ENCODE data around the gene KLF13.
"Not testable (repeated sequence)": the region's sequence is repeated elsewhere in the genome, so short reads cannot be mapped to it uniquely, and the experiment has no call there.

The KLF13 gene

GRCh38 chr15:31352339-31352751, 25.7 kb downstream of the KLF13 start:
- H3K4me3 ChIP-seq (ENCODE audit: low read depth in 1 of 2, low read length in 2 of 2): peak overlapping the region in 1 of 2 donors; percentile 28
- H3K27ac ChIP-seq (ENCODE audit: low read length): peak overlapping the region; percentile 61
- peaks cover 50 to 63% of the 10 kb centered on the region in 2 donors for H3K4me1 ChIP-seq (ENCODE audit: control insufficient read depth in 1 of 2, insufficient read depth in 2 of 2, low read length in 2 of 2)
- H3K27me3 ChIP-seq (ENCODE audit: low read depth, low read length): no peaks in the 10 kb centered on the region
- H3K9me3 ChIP-seq (ENCODE audit: control insufficient read depth in 1 of 2, low read length in 2 of 2): no peaks in the 10 kb centered on the region
- peaks cover 6 to 8% of the 10 kb centered on the region in 2 donors for H3K36me3 ChIP-seq (ENCODE audit: control insufficient read depth in 1 of 2, insufficient read depth in 2 of 2, low read length in 2 of 2)

GRCh38 chr15:31352911-31353811, 26.5 kb downstream of the KLF13 start:
- H3K27me3 ChIP-seq (ENCODE audit: low read depth, low read length): no peaks in the 10 kb centered on the region
- peak overlapping the region; percentile 61 for H3K27ac ChIP-seq (ENCODE audit: low read length)
- H3K36me3 ChIP-seq (ENCODE audit: control insufficient read depth in 1 of 2, insufficient read depth in 2 of 2, low read length in 2 of 2): peaks cover 4 to 6% of the 10 kb centered on the region in 2 donors
- H3K4me3 ChIP-seq (ENCODE audit: low read depth in 1 of 2, low read length in 2 of 2): peak overlapping the region; percentile 28 to 37
- no peaks in the 10 kb centered on the region for H3K9me3 ChIP-seq (ENCODE audit: control insufficient read depth in 1 of 2, low read length in 2 of 2)
- H3K4me1 ChIP-seq (ENCODE audit: control insufficient read depth in 1 of 2, insufficient read depth in 2 of 2, low read length in 2 of 2): peaks cover 52 to 71% of the 10 kb centered on the region in 2 donors

- Histone ChIP-seq H3K4me3 (ENCODE audit: low read depth in 1 of 2, low read length in 2 of 2) (peak overlapping the region in 1 of 2 donors; percentile 37), H3K4me1 (ENCODE audit: control insufficient read depth in 1 of 2, insufficient read depth in 2 of 2, low read length in 2 of 2) (peaks cover 52 to 78% of the 10 kb centered on the region in 2 donors)
These were observed 27.3 kb downstream of the KLF13 start for GRCh38 chr15:31353931-31354330.

GRCh38 chr15:31356097-31356496, 29.5 kb downstream of the KLF13 start:
- H3K4me3 ChIP-seq (ENCODE audit: low read depth in 1 of 2, low read length in 2 of 2); H3K36me3 ChIP-seq (ENCODE audit: control insufficient read depth in 1 of 2, insufficient read depth in 2 of 2, low read length in 2 of 2); H3K9me3 ChIP-seq (ENCODE audit: control insufficient read depth in 1 of 2, low read length in 2 of 2); H3K27ac ChIP-seq (ENCODE audit: low read length); H3K27me3 ChIP-seq (ENCODE audit: low read depth, low read length): not testable (repeated sequence)
- H3K4me1 ChIP-seq (ENCODE audit: control insufficient read depth in 1 of 2, insufficient read depth in 2 of 2, low read length in 2 of 2): peaks cover 62 to 91% of the 10 kb centered on the region in 2 donors

More at GRCh38 chr15:31353931-31354330, 27.3 kb downstream of the KLF13 start:
- peak overlapping the region; percentile 61 for H3K27ac ChIP-seq (ENCODE audit: low read length)
- H3K36me3 ChIP-seq (ENCODE audit: control insufficient read depth in 1 of 2, insufficient read depth in 2 of 2, low read length in 2 of 2): peaks cover 0 to 6% of the 10 kb centered on the region in 2 donors
- H3K27me3 ChIP-seq (ENCODE audit: low read depth, low read length): no peaks in the 10 kb centered on the region
- no peaks in the 10 kb centered on the region for H3K9me3 ChIP-seq (ENCODE audit: control insufficient read depth in 1 of 2, low read length in 2 of 2)

GRCh38 chr15:31357148-31357547, 30.5 kb downstream of the KLF13 start:
- Histone ChIP-seq H3K36me3 (ENCODE audit: control insufficient read depth in 1 of 2, insufficient read depth in 2 of 2, low read length in 2 of 2) (peaks cover 0 to 6% of the 10 kb centered on the region in 2 donors), H3K9me3 (ENCODE audit: control insufficient read depth in 1 of 2, low read length in 2 of 2) (no peaks in the 10 kb centered on the region), H3K27ac (ENCODE audit: low read length) (no peak overlapping the region), H3K27me3 (ENCODE audit: low read depth, low read length) (no peaks in the 10 kb centered on the region), H3K4me3 (ENCODE audit: low read depth in 1 of 2, low read length in 2 of 2) (no peak overlapping the region), H3K4me1 (ENCODE audit: control insufficient read depth in 1 of 2, insufficient read depth in 2 of 2, low read length in 2 of 2) (peaks cover 71 to 93% of the 10 kb centered on the region in 2 donors)

GRCh38 chr15:31358163-31358562, 31.5 kb downstream of the KLF13 start:
- no peak overlapping the region for H3K27ac ChIP-seq (ENCODE audit: low read length)
- peaks cover 67 to 85% of the 10 kb centered on the region in 2 donors for H3K4me1 ChIP-seq (ENCODE audit: control insufficient read depth in 1 of 2, insufficient read depth in 2 of 2, low read length in 2 of 2)

GRCh38 chr15:31358957-31359701, 32.5 kb downstream of the KLF13 start:
- Histone ChIP-seq H3K27me3 (ENCODE audit: low read depth, low read length) (no peaks in the 10 kb centered on the region), H3K4me1 (ENCODE audit: control insufficient read depth in 1 of 2, insufficient read depth in 2 of 2, low read length in 2 of 2) (peaks cover 57 to 76% of the 10 kb centered on the region in 2 donors), H3K9me3 (ENCODE audit: control insufficient read depth in 1 of 2, low read length in 2 of 2) (no peaks in the 10 kb centered on the region), H3K36me3 (ENCODE audit: control insufficient read depth in 1 of 2, insufficient read depth in 2 of 2, low read length in 2 of 2) (peaks cover 0 to 6% of the 10 kb centered on the region in 2 donors), H3K27ac (ENCODE audit: low read length) (peak overlapping the region; percentile 79), H3K4me3 (ENCODE audit: low read depth in 1 of 2, low read length in 2 of 2) (no peak overlapping the region)

More at GRCh38 chr15:31358163-31358562, 31.5 kb downstream of the KLF13 start:
- Histone ChIP-seq H3K36me3 (ENCODE audit: control insufficient read depth in 1 of 2, insufficient read depth in 2 of 2, low read length in 2 of 2) (peaks cover 0 to 6% of the 10 kb centered on the region in 2 donors), H3K27me3 (ENCODE audit: low read depth, low read length) (no peaks in the 10 kb centered on the region), H3K4me3 (ENCODE audit: low read depth in 1 of 2, low read length in 2 of 2) (no peak overlapping the region), H3K9me3 (ENCODE audit: control insufficient read depth in 1 of 2, low read length in 2 of 2) (no peaks in the 10 kb centered on the region)

- no peaks in the 10 kb centered on the region for H3K27me3 ChIP-seq (ENCODE audit: low read depth, low read length)
- H3K9me3 ChIP-seq (ENCODE audit: control insufficient read depth in 1 of 2, low read length in 2 of 2): no peaks in the 10 kb centered on the region
- peak overlapping the region; percentile 79 for H3K27ac ChIP-seq (ENCODE audit: low read length)
- H3K36me3 ChIP-seq (ENCODE audit: control insufficient read depth in 1 of 2, insufficient read depth in 2 of 2, low read length in 2 of 2): peaks cover 0 to 6% of the 10 kb centered on the region in 2 donors
- peaks cover 53 to 71% of the 10 kb centered on the region in 2 donors for H3K4me1 ChIP-seq (ENCODE audit: control insufficient read depth in 1 of 2, insufficient read depth in 2 of 2, low read length in 2 of 2)
- no peak overlapping the region for H3K4me3 ChIP-seq (ENCODE audit: low read depth in 1 of 2, low read length in 2 of 2)
These were observed 33.1 kb downstream of the KLF13 start for GRCh38 chr15:31359702-31360111.

- H3K4me1 ChIP-seq (ENCODE audit: control insufficient read depth in 1 of 2, insufficient read depth in 2 of 2, low read length in 2 of 2): peaks cover 53 to 74% of the 10 kb centered on the region in 2 donors
- peak overlapping the region; percentile 79 for H3K27ac ChIP-seq (ENCODE audit: low read length)
- no peaks in the 10 kb centered on the region for H3K27me3 ChIP-seq (ENCODE audit: low read depth, low read length)
These were observed 33.5 kb downstream of the KLF13 start for GRCh38 chr15:31360158-31360561.

GRCh38 chr15:31360843-31361763, 34.5 kb downstream of the KLF13 start:
- H3K9me3 ChIP-seq (ENCODE audit: control insufficient read depth in 1 of 2, low read length in 2 of 2): no peaks in the 10 kb centered on the region
- H3K36me3 ChIP-seq (ENCODE audit: control insufficient read depth in 1 of 2, insufficient read depth in 2 of 2, low read length in 2 of 2): no peaks in the 10 kb centered on the region
- H3K27me3 ChIP-seq (ENCODE audit: low read depth, low read length): no peaks in the 10 kb centered on the region
- no peak overlapping the region for H3K4me3 ChIP-seq (ENCODE audit: low read depth in 1 of 2, low read length in 2 of 2)
- H3K4me1 ChIP-seq (ENCODE audit: control insufficient read depth in 1 of 2, insufficient read depth in 2 of 2, low read length in 2 of 2): peaks cover 46 to 70% of the 10 kb centered on the region in 2 donors
- peak overlapping the region; percentile 79 for H3K27ac ChIP-seq (ENCODE audit: low read length)

More at GRCh38 chr15:31360158-31360561, 33.5 kb downstream of the KLF13 start:
- Histone ChIP-seq H3K4me3 (ENCODE audit: low read depth in 1 of 2, low read length in 2 of 2) (no peak overlapping the region), H3K36me3 (ENCODE audit: control insufficient read depth in 1 of 2, insufficient read depth in 2 of 2, low read length in 2 of 2) (peaks cover 0 to 3% of the 10 kb centered on the region in 2 donors), H3K9me3 (ENCODE audit: control insufficient read depth in 1 of 2, low read length in 2 of 2) (no peaks in the 10 kb centered on the region)
